ENCODE results near the gene GPN3. TPM values are rescaled to one million over a fixed set of nuclear protein-coding genes. Genes with fewer than 3 reads are reported as not detected.

Gene GPN3
- total and polyA plus RNA-seq, 2 of the 13 experiments (the other 11 are each of a cell fraction or from before 2014, with no cell fraction given), result 28.7 to 29.5 TPM

GRCh38 chr12:110501752-110502738, 34.0 kb upstream of the GPN3 start, which contains the start of the genes RAD9B and VPS29 (continued):
- peak; percentile 60; the same call in 1 of the 2 replicates for TF ChIP-seq ZZZ3 (CRISPR knock-in tag; IDR thresholded peaks at IDR 0.05; ENCODE audit: borderline replicate concordance)
- TF ChIP-seq ZFP36 (IDR thresholded peaks at IDR 0.05; ENCODE audit: borderline replicate concordance, low read depth, low read length, partially characterized antibody), result no peak
- TF ChIP-seq TFAP4 (IDR thresholded peaks at IDR 0.05; ENCODE audit: borderline replicate concordance, low read depth), result no peak
- peak; percentile 57; the same call in 1 of the 2 replicates for TF ChIP-seq MIXL1 (CRISPR knock-in tag; IDR thresholded peaks at IDR 0.05)
- TF ChIP-seq FIP1L1 (IDR thresholded peaks at IDR 0.05; ENCODE audit: borderline replicate concordance, insufficient read depth, low read depth, low read length), result no peak
- TF ChIP-seq NRL (CRISPR knock-in tag; IDR thresholded peaks at IDR 0.05; ENCODE audit: borderline replicate concordance), result peak; percentile 96
- TF ChIP-seq NR0B2 (CRISPR knock-in tag; IDR thresholded peaks at IDR 0.05), result peak; percentile 90
- TF ChIP-seq, protein P1, sequence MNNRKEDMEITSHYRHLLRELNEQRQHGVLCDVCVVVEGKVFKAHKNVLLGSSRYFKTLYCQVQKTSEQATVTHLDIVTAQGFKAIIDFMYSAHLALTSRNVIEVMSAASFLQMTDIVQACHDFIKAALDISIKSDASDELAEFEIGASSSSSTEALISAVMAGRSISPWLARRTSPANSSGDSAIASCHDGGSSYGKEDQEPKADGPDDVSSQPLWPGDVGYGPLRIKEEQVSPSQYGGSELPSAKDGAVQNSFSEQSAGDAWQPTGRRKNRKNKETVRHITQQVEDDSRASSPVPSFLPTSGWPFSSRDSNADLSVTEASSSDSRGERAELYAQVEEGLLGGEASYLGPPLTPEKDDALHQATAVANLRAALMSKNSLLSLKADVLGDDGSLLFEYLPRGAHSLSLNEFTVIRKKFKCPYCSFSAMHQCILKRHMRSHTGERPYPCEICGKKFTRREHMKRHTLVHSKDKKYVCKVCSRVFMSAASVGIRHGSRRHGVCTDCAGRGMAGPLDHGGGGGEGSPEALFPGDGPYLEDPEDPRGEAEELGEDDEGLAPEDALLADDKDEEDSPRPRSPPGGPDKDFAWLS (CRISPR knock-in tag; IDR thresholded peaks at IDR 0.05; ENCODE audit: borderline replicate concordance), result no peak
- peak; percentile 82; the same call in 1 of the 2 replicates for TF ChIP-seq MEIS1 (CRISPR knock-in tag; IDR thresholded peaks at IDR 0.05; ENCODE audit: borderline replicate concordance)
- TF ChIP-seq HOXA3 (CRISPR knock-in tag; IDR thresholded peaks at IDR 0.05), result peak; percentile 97
- TF ChIP-seq NCOA2 (CRISPR knock-in tag; IDR thresholded peaks at IDR 0.05), result peak; percentile 53; the same call in 1 of the 2 replicates
- TF ChIP-seq BRD4 (CRISPR knock-in tag; IDR thresholded peaks at IDR 0.05), result peak; percentile 86
- TF ChIP-seq, protein P2, sequence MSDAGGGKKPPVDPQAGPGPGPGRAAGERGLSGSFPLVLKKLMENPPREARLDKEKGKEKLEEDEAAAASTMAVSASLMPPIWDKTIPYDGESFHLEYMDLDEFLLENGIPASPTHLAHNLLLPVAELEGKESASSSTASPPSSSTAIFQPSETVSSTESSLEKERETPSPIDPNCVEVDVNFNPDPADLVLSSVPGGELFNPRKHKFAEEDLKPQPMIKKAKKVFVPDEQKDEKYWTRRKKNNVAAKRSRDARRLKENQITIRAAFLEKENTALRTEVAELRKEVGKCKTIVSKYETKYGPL (CRISPR knock-in tag; IDR thresholded peaks at IDR 0.05), result peak; percentile 15; the same call in 1 of the 2 replicates
- peak; percentile 59; the same call in 1 of the 2 replicates for TF ChIP-seq ZSCAN22 (CRISPR knock-in tag; IDR thresholded peaks at IDR 0.05)
- TF ChIP-seq, protein P3, sequence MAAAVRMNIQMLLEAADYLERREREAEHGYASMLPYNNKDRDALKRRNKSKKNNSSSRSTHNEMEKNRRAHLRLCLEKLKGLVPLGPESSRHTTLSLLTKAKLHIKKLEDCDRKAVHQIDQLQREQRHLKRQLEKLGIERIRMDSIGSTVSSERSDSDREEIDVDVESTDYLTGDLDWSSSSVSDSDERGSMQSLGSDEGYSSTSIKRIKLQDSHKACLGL (CRISPR knock-in tag; IDR thresholded peaks at IDR 0.05), result peak; percentile 85
- TF ChIP-seq KLF11 (CRISPR knock-in tag; IDR thresholded peaks at IDR 0.05), result peak; percentile 85

All from HepG2 (cell line).